Right lobe of liver (tissue), 6 donors: ENCODE data around the gene TMSB4X. TPM values are rescaled to one million over a fixed set of nuclear protein-coding genes. Genes with fewer than 3 reads are reported as not detected.

Source experiments
- ATAC-seq, 4 donors: fragments of 200-7000 bp; cut with Tn5 transposase; one replicate each; pipeline ENCODE4 v1.9.1; 2020; ENCODE audit warnings: mild to moderate bottlenecking in 4 of 4, moderate library complexity in 4 of 4
- DNase-seq, 3 donors: peaks; one replicate each; pipeline ENCODE4 v3.0.0-alpha.2; 2020
- H3K27ac ChIP-seq, 3 donors: fragments of 200-600 bp; one replicate each; pipeline ENCODE4 v1.8.0; 2022
- H3K27me3 ChIP-seq, 2 donors: fragments of 200-600 bp; one replicate each; pipeline ENCODE4 v1.8.0; 2022
- H3K36me3 ChIP-seq, 4 donors: fragments of 200-600 bp; sonication (generic) in 1 of 4; one replicate each; pipeline versions ENCODE4 v1.5.1 to v1.8.0; 2017 to 2022; ENCODE audit warnings: control low read depth in 1 of 4
- H3K4me1 ChIP-seq, 4 donors: fragments of 200-600 bp; sonication (generic) in 1 of 4; one replicate each; pipeline versions ENCODE4 v1.5.1 to v1.8.0; 2017 to 2022; ENCODE audit warnings: control low read depth in 1 of 4
- H3K4me3 ChIP-seq, 3 donors: fragments of 200-600 bp; one replicate each; pipeline ENCODE4 v1.8.0; 2022
- H3K9me3 ChIP-seq, 4 donors: fragments of 200-600 bp; sonication (generic) in 1 of 4; one replicate each; pipeline versions ENCODE4 v1.5.1 to v1.8.0; 2017 to 2022; ENCODE audit warnings: control low read depth in 1 of 4
- CTCF ChIP-seq, 4 donors: fragments of 200-600 bp in 3 of 4; fragments of 450-650 bp in 1 of 4; IDR thresholded peaks; one replicate each; pipeline versions ENCODE4 v1.5.1 to v1.8.0; 2016 to 2022; ENCODE audit warnings: antibody characterized with exemption in 4 of 4, mild to moderate bottlenecking in 2 of 4
- POLR2A ChIP-seq: fragments of 450-650 bp; IDR thresholded peaks from one replicate; pipeline ENCODE4 v1.6.1; 2017; ENCODE audit warnings: antibody characterized with exemption, mild to moderate bottlenecking
- WGBS: methylation state at CpG from one replicate; pipeline ENCODE4 v1.1.6; 2018; ENCODE audit warnings: low coverage, low lambda C conversion rate; ENCODE audit not compliant: insufficient coverage; ENCODE audit errors: missing lambda C conversion rate; 5-methylcytosine and 5-hydroxymethylcytosine counted together
- intact Hi-C, 2 donors: fragments of 100-400 bp; cut with DNase I; formaldehyde crosslinking; loops; one replicate each; pipeline versions ENCODE4 v1.11.2 to v1.14.1; 2022
- total RNA-seq, 6 experiments: library from RNA; depleted of rRNA in 2 of 6; stranded (reverse); fragments of >200 nt in 2 of 6; fragmentation: NEBNext Ultra II Directional in 3 of 6; extraction: Animal tissue kit (Norgen Biotek cat#: 25700) in 3 of 6; gene quantifications; one replicate each; pipeline versions ENCODE4 v1.1.0 to v1.2.4, GENCODE V29; 2016 to 2023
- donor health status: DM: no; HTN: yes; CAD: no.
- donor health status: DM: no; HTN: no; CAD: no.
- donor health status: DM: no; HTN: no; CAD: no.
- donor health status: DM: no; HTN: yes; CAD: no.
- donor health status: DM: no; HTN: yes; CAD: no.

The TMSB4X gene
- total RNA-seq, 6 experiments from 2014 or later, result 348 to 1,121 (median 708) TPM

- Histone ChIP-seq H3K4me1 (peaks cover 0 to 6% (median 3%) of the 10 kb centered on the region in 4 donors), H3K27ac (no peak overlapping the region)
Measured at GRCh38 chrX:12985331-12985730, 10.4 kb downstream of the TMSB4X start.

GRCh38 chrX:12986164-12986779 is 11.4 kb downstream of the TMSB4X start:
- Histone ChIP-seq H3K27me3 (no peaks in the 10 kb centered on the region), H3K36me3 (no peaks in the 10 kb centered on the region), H3K9me3 (no peaks in the 10 kb centered on the region), H3K4me1 (peaks cover 0 to 6% (median 3%) of the 10 kb centered on the region in 4 donors), H3K27ac (no peak overlapping the region), H3K4me3 (no peak overlapping the region)
- 60% methylated on average over 4 of the region's 4 CpGs for WGBS
- ATAC-seq (no peak), DNase-seq (no peak)
- intact Hi-C loops, result no loop called here
- no peak for TF ChIP-seq POLR2A

More at GRCh38 chrX:12985331-12985730, 10.4 kb downstream of the TMSB4X start:
- no peaks in the 10 kb centered on the region for H3K27me3 ChIP-seq
- no peaks in the 10 kb centered on the region for H3K9me3 ChIP-seq
- intact Hi-C loops, result no loop called here
- H3K4me3 ChIP-seq, result no peak overlapping the region
- WGBS, result 58% methylated on average over 1 of the region's 1 CpG
- no peak for TF ChIP-seq POLR2A
- TF ChIP-seq CTCF (IDR thresholded peaks at IDR 0.05), result no peak
- DNase-seq (no peak), ATAC-seq (no peak)
- no peaks in the 10 kb centered on the region for H3K36me3 ChIP-seq

- DNase-seq, result no peak
- Histone ChIP-seq H3K36me3 (no peaks in the 10 kb centered on the region), H3K27ac (no peak overlapping the region), H3K27me3 (no peaks in the 10 kb centered on the region), H3K9me3 (no peaks in the 10 kb centered on the region), H3K4me3 (no peak overlapping the region), H3K4me1 (peaks cover 0 to 6% (median 3%) of the 10 kb centered on the region in 4 donors)
- no peak for ATAC-seq
- TF ChIP-seq POLR2A (no peak), CTCF (IDR thresholded peaks at IDR 0.05) (no peak)
- WGBS, result 72% methylated on average over 2 of the region's 2 CpGs
- intact Hi-C loops, result no loop called here
Measured at GRCh38 chrX:12986886-12987285, 12.0 kb downstream of the TMSB4X start.

- 83% methylated on average over 5 of the region's 6 CpGs for WGBS
- no peaks in the 10 kb centered on the region for H3K27me3 ChIP-seq
- no peaks in the 10 kb centered on the region for H3K36me3 ChIP-seq
- H3K4me1 ChIP-seq, result peaks cover 0 to 6% (median 3%) of the 10 kb centered on the region in 4 donors
- DNase-seq (no peak), ATAC-seq (no peak)
- H3K9me3 ChIP-seq, result no peaks in the 10 kb centered on the region
- no peak overlapping the region for H3K4me3 ChIP-seq
- H3K27ac ChIP-seq, result no peak overlapping the region
- TF ChIP-seq POLR2A (no peak), CTCF (IDR thresholded peaks at IDR 0.05) (no peak)
- intact Hi-C loops, result no loop called here
Measured at GRCh38 chrX:12987340-12987739, 12.4 kb downstream of the TMSB4X start.

GRCh38 chrX:12987900-12988594 is 13.1 kb downstream of the TMSB4X start:
- WGBS, result 59% methylated on average over 8 of the region's 8 CpGs
- intact Hi-C loops, result no loop called here
- peak; percentile 5 to 44 (median 12) for ATAC-seq

More at GRCh38 chrX:12987900-12988594, 13.1 kb downstream of the TMSB4X start:
- Histone ChIP-seq H3K4me1 (peaks cover 0 to 6% (median 3%) of the 10 kb centered on the region in 4 donors), H3K36me3 (no peaks in the 10 kb centered on the region), H3K27ac (peak overlapping the region in 1 of 3 donors; percentile 1), H3K4me3 (no peak overlapping the region), H3K9me3 (no peaks in the 10 kb centered on the region), H3K27me3 (no peaks in the 10 kb centered on the region)
- TF ChIP-seq CTCF (IDR thresholded peaks at IDR 0.05) (no peak), POLR2A (no peak)
- no peak for DNase-seq
